HG03280 (cell line): ENCODE data around the gene ANKS1B.
"Not testable (repeated sequence)": the region's sequence is repeated elsewhere in the genome, so short reads cannot be mapped to it uniquely, and the experiment has no call there.

Source experiments
- ATAC-seq: cut with Tn5 transposase; IDR thresholded peaks from one replicate; pipeline ENCODE4 v1.9.1; 2021; ENCODE audit warnings: mild to moderate bottlenecking, moderate library complexity; ENCODE audit not compliant: unreplicated experiment

The ANKS1B gene

DNA sequence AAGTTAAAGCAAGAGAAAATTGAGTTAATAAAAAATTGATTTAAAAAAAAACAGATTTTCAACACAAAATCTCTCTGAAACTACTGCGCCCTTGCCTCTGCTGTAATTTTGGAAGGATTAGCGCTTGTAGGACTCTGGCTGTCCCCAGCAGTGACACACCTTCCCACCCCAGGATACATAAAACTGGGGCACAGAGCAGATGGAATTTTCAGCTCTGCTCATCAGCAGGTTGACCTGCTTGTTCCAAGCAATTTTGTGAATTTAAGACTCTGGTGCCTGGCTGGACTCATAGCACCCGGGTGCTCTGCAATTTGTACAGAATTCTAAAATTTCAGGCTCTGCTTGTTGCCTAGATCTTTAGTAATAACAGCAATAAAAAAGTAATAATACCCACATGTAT is 595.0 kb downstream of the ANKS1B start:
- ATAC-seq, result no peak

DNA sequence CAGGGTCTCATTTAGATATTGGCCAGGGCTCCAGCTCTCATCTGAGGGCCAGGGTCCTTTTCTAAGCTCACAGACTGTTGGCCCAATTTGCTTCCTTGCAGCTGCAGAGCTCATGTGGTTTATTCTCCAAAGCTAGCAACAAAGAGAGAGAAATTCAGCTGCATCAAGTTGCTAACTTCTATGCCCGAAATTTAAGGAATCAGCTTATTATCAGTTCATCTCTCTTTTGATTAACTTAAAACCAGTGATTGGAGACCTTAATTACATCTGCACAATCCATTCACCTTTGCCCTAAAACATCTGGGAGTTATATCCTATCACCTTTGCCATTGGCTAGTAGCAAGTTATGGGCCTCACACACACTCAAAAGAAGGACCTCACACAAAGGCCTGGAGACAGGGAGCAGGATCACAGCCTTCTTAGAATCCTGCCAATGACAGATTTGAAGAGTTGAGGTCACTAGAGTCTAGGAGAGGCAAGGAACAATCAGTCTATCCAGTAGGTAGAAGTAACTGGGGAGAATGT is 596.0 kb downstream of the ANKS1B start:
- no peak for ATAC-seq

DNA sequence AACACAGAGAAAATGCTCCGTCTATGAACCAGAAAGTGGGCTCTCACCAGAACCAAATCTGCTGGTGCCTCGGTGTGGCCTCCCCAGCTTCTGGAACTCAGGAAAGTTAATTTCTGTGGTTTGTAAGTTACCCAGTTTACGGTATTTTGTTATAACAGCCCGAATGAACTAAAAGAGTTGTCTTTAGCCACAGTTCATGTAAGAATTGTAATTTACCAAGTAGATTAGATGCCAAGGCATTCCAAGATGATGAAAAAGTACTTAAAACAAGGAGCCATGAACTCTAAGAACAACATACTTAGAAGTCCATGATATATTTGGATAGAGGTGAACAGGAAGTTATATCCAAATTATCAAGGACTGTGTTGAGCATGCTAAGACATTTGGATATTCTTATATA is 597.1 kb downstream of the ANKS1B start:
- ATAC-seq, result no peak

DNA sequence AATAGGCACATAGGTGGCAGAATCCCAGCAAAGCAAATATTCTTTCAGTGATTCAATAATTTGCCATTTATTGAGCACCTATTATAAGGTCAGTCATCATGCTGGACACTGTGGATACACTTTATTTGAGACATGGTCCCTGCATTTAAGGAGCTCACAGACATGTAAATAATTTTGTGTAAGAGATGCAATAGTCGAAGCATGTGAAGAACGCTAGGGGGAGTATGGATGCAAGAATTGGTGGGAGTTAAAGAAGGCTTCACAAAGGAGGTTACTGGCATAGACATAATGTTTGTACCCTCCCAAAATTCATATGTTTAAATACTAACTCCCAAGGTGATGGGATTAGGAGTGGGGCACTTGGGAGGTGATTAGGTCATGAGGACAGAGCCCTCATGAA is 597.8 kb downstream of the ANKS1B start:
- peak; percentile 50 for ATAC-seq

DNA sequence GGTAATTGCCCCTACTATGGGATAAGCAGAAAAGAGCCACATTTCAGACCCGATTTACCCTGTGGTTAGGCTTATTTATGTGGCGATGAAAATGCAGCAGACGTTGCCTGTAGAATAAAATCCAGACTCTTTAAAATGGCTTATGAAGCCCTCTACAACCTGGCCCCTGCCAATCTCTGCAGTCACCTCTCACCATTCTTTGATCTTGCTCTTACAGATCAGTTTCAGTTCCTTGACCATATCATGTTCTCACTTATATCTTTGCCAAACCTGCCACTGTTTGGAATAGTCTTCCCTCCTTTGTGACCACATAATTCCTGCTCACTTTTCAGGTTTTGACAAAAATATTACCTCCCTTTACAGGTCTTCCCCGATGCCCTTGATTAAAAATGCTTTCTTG is 601.5 kb downstream of the ANKS1B start:
- ATAC-seq, result no peak

DNA sequence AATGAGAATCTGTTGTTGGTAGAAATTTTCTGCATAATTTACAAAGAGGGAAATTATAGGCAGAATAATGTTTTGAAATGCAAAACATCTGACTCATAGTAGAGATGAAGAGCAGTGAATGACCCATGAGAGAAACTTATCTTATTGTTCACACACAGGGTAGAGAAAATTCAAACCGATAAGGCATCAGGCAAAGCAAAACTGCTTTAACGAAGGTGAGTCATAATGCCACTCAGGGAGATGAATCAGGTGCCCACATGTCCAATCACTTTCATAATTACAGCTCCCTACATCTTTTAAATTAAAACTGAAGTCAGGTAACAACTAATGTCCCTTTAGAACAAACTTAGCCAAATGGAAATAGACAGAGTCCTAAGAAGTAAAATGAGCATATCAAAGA is 602.7 kb downstream of the ANKS1B start:
- peak; percentile 82 for ATAC-seq

DNA sequence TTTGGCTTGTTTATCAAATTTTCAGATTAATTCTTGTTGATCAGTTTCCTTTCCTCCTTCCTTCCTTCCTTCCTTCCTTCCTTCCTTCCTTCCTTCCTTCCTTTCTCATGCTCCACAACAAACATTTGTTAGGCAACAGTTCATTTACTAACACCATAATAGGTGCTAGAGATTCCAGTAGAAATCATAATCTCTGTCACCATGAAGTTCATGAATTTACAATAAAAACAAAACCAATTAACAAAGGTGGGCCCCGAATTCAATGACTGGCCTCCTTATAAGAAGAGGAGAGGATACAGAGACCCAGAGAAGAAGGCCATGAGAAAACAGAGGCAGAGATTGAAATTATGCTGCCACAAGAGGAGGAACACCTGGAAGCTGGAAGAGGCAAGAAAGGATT is 604.0 kb downstream of the ANKS1B start:
- no peak for ATAC-seq

DNA sequence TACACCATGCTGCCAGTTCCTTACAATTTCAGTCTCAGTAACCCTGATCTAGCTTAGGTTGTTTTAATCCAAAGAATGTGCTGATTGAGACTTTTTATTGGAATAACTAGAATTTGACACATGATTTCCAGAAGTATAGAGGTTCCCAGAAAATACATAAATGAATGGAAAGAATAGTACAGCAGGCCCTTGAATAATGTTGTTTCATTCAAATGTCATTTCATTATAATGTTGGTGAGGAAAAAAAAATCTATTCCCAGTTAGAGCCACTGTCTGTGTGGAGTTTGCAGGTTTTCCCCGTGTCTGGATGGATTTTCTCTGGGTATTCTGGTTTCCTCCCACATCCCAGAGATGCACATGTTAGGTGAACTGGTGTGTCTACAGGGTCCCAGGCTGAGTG is 610.7 kb downstream of the ANKS1B start:
- no peak for ATAC-seq

DNA sequence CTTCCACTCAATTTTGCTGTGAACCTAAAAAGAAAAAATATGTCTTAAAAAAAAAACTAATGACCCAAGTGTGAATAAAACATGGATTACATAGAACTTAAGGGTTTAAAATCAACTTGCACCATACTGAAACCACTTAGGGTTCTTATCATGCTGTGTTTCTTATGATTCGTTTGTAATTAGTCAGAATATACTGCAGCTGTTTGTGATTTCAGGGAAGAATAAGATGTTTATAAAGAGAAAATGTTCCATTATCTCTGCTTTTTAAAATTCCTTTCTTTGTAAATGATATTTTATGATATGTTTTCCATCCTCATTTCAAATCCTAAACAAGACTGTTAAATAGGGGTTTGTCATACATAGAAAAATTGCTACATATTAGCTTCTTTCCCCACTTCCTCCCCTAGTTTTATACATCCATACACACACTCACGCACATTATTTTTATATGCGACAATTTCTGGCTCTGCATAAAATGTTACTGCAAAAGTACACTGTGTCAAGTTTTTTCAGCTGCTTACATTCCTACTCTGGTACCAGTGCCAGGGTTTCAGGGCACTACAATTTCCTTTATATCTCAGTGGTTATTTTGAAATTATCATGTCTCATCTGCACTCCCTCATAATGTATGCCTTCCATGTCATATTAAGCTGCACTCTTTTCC is 612.3 kb downstream of the ANKS1B start:
- no peak for ATAC-seq

DNA sequence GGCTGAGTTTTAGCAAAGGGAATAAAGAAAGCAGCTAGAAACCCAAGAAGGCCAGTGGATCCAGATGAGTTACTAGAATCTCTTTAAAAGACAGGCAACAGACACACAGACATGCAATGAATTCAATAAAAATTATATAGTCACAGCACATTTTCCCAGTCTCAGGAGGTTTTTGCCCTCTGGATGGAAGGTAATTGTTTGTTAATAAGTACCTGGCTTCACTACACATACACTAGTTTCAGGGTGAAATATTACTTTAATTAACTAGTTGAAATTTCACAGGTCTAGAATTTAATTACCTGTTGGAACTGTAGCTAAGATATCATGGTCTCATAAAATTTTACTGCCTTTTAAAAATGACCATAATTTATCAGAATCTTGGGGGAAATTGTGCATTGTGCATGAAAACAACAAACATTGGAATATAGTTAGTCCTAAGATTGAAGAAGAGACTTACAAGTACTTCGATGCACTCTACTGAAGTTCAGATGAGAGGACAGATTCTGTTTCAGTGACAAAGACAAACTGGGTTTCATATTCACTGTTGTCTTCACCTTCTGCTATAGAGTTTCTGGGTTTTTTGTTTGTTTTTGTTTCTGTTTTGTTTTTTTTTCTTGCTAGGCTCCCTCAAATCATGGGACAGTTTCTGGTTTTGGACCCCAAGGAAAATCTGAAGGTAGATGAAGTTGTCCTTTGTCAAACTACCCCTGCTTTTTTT is 614.2 kb downstream of the ANKS1B start:
- peak; percentile 62 for ATAC-seq

DNA sequence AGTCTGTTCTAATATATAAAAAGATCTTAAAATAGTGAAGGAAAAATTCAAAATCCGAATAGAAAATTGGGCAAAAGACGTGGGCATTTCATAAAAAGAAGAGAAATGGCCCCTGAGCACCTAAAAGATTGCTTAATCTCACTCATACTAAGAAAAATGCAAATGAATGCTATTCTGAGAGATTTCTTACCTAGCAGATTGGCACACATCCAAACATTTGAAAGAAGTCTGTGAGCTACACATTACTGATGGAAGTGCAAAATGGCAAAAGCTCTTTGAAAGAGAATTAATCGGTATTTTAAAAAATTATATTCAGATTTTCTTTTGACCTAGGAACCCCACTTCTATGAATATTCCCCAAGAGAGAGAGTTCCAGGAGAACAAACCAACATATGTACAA is 617.6 kb downstream of the ANKS1B start:
- ATAC-seq, result no peak

DNA sequence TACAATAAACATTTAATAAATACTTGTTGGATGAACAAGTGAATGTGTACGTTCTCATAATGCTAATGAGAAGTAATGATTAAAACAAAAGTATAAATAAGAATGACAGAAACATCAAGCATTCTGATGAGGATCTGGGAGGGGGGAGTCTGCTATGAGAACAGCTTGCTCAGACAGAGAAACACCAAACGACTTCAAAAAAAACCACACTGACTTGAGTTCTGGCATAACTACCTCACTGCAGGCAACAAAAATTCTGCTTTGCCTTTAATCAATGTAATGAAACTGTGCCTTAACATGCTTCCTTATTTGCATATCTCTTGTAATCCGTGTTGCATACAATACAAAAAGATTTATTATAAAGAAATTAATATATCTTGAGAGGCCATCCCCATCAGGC is 632.5 kb downstream of the ANKS1B start:
- ATAC-seq, result no peak

DNA sequence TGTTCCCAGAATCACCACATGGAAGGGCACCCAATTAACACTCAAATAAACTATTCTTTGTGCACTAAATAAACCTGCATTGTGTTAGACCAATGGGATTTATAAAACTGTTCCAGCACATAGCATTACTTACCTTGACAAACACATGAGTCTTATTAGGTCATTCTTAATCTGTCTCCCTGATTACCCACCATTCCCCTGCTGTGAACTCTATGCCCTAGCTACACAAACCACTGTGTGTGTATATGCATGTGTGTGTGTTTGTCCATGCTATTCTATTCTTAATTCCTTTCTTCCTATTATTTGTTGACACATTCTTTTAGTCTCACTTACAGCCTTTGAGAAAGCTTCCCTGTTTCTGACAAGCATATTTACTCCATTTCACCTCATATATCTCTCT is 640.8 kb downstream of the ANKS1B start:
- ATAC-seq, result no peak

DNA sequence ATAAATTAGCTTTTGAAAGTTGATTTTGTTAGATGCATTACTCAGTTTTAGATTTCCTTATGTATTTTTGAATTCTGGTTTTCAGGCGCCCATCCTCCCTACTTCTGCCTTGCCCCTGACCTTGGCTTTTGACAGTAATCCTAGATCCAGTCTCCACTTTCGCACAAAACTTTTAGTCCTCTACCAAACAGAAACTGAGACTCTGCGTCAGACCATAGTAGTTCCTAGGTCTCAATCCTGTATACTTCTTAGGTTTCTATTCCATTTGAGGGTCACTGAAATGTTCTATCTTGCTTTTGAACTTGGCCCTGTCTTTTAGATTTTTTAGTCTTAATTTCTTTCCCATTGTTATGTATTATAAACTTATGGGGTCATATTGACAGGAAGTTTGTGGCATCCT is 645.1 kb downstream of the ANKS1B start:
- ATAC-seq, result no peak

DNA sequence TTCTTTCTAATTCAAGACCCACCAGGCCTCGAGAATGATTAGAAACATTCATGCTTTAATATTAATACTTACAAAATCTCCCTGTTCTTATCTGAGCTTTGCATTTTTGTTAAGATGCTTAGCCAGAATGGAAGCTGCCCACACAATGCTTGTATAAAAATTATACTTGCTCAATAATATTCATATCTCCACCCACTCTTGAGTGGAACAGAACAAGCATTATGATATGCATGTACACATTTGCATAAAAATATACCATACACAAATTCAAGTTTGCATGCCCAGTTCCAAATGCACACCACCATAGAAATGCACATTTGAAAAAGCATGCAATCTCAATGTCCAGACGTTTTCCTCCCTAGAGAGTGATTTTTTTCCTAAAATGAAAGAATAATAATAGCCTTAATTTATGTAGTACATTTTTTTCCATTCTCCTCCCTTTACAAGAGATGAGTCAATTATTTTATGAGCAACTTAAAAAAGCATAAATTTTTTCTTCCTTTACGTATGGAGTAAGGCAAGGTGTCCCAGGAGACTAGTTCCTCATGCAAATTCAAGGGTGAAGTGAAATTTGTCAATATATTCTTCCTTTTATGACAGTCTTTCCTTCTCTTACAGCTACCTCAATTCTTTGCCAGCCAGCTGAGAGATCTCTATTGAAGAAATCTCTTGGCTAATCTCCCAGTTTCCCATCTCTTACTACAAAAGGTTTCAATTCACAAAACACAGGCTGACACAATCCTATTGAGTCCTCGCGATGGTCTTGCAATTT is 650.3 kb downstream of the ANKS1B start:
- no peak for ATAC-seq

DNA sequence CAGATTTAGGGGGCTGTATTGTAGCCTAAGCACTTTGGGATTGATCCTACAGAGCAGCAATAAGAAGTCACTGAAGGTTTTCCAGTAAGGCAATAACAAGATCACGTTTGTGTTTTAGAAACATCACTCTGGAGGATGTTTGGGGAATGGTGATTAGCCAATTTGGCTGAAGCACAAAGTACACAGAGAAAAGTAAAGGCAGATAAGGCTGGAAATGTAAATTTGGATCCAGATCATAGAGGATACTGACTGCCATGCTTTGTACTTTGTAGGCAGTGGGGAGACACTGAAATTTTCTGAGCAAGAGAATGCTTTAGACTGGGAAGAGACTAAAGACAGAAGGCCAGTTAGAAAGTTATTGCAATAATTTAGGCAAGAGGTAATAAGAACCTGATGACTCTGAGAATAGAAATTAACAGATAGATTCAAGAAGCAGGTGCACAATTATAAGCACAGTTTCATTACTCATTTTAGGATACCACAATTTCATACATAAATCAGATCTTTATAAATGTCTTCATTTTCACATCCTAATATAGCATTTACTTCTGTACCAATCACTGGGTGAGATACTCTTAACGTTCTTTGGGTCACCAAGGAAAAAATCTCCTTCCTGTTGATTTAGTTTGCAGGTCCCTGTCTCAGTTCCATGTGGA is 651.7 kb downstream of the ANKS1B start:
- no peak for ATAC-seq

DNA sequence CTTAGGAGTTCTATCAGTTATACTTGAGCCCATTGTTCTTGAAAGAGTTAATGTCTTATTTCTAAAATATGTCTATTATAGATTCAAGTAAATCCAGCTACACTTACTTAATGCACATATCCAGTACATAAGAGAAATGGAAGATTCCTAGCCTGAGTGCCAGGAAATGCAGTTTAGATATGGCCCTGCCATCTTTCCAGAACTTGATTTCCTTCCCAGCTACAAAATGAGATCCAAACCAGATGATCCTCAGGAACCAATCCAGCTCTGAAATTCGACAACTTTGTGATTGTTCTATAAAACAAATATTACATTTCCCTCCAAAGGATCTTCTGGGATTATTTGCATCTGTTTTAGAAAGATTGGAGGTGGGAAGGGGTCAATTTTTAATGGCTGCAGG is 654.5 kb downstream of the ANKS1B start:
- no peak for ATAC-seq

DNA sequence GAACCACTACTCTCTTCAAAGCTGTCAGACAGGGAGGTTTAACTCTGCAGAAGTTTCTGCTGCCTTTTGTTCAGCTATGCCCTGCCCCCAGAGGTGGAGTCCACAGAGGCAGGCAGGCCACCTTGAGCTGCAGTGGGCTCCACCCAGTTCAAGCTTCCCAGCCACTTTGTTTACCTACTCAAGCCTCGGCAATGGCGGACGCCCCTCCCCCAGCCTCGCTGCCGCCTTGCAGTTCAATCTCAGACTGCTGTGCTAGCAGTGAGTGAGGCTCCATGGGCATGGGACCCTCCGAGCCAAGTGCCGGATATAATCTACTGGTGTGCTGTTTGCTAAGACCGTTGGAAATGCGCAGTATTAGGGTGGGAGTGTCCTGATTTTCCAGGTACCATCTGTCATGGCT is 663.5 kb downstream of the ANKS1B start:
- ATAC-seq, result not testable (repeated sequence)

DNA sequence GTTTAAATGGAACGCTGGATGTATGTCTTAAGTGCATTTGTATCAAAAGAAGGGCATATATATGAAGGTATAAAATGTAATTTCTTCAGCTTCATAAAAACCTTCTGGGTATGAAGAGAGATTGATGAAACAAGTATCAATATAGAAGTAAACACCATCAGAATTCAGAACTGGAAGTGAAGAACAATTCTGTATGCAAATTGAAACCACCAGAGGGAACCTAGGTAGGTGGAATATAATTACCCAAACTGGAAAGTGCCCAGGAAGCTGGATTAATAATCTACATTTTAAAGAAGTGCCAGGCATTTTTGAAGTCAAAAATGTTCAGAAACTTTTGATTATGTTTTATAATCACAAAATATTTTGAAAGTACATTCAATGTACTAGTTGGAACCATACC is 673.4 kb downstream of the ANKS1B start:
- ATAC-seq, result no peak

DNA sequence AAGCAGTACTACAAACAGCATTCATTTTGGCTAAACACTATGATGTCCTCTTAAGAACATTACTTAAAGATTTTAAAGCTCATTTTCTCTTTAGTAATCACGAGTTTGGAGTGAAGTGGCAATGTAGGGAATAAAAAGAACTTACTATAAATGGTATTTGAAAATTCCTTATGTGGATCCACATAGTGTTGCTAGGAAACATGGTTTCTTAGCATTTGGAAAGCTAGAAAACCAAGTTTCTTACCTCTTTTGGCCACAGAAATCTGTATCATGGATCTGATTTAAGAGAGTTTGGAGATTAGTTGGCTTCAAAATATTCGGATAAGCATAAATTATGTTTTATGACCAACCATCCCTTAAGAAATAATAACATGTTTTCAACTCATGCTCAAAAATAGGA is 674.9 kb downstream of the ANKS1B start:
- ATAC-seq, result no peak

DNA sequence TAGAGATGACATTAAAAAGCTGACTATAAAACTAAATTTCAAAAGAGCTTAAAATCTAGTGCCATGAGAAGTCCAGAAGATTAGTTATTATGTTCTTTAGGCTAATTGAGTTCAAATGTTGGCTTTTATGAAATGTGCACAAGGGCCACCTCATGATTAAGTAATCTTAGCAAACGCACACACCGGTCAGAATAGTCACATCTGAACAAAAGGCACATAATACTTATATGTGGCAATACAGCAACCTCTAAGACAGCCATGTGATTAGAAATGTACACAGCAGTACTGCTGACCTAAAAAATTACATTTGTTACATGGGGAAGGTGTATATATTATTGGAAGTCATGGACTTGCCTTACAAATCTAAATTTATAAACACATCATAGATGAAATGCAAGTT is 681.9 kb downstream of the ANKS1B start:
- ATAC-seq, result no peak
